Spleen (tissue), 11 donors: Measurements from ENCODE around the gene GNAI1. TPM values are rescaled to one million over a fixed set of nuclear protein-coding genes. Genes with fewer than 3 reads are reported as not detected.

Experiments used
- DNase-seq: peaks from one replicate; pipeline ENCODE4 v3.0.0-alpha.2; 2020
- H3K27ac ChIP-seq, 8 donors: fragments of 200-600 bp; sonication (generic) in 7 of 8; 1 replicate in 4 of 8; 2 replicates in 4 of 8; pipeline versions ENCODE4 v1.5.0 to v1.8.0; 2016 to 2021; ENCODE audit warnings: inconsistent platforms in 4 of 8, mild to moderate bottlenecking in 4 of 8, moderate library complexity in 1 of 8
- H3K27me3 ChIP-seq, 7 donors: fragments of 200-600 bp; sonication (generic) in 6 of 7; replicated peaks in 1 of 7; 1 replicate in 4 of 7; 2 replicates in 3 of 7; pipeline versions ENCODE4 v1.5.0 to v1.8.0; 2016 to 2021; ENCODE audit warnings: inconsistent platforms in 3 of 7, mild to moderate bottlenecking in 1 of 7
- H3K36me3 ChIP-seq, 6 donors: fragments of 200-600 bp; sonication (generic) in 5 of 6; 1 replicate in 4 of 6; 2 replicates in 2 of 6; pipeline versions ENCODE4 v1.5.0 to v1.8.0; 2016 to 2021; ENCODE audit warnings: inconsistent platforms in 2 of 6
- H3K4me1 ChIP-seq, 6 donors: fragments of 200-600 bp; sonication (generic) in 5 of 6; 1 replicate in 3 of 6; 2 replicates in 3 of 6; pipeline versions ENCODE4 v1.5.0 to v1.8.0; 2016 to 2021; ENCODE audit warnings: inconsistent platforms in 3 of 6
- H3K4me3 ChIP-seq, 8 donors: fragments of 200-600 bp; sonication (generic) in 7 of 8; 1 replicate in 4 of 8; 2 replicates in 4 of 8; pipeline versions ENCODE4 v1.5.0 to v1.8.0; 2016 to 2021; ENCODE audit warnings: inconsistent platforms in 4 of 8, mild to moderate bottlenecking in 4 of 8, moderate library complexity in 2 of 8
- H3K9me3 ChIP-seq, 8 donors: fragments of 200-600 bp; sonication (generic) in 7 of 8; 1 replicate in 4 of 8; 2 replicates in 4 of 8; pipeline versions ENCODE4 v1.5.0 to v1.8.0; 2016 to 2021; ENCODE audit warnings: inconsistent platforms in 4 of 8
- POLR2A ChIP-seq, 3 donors: fragments of 450-650 bp; IDR thresholded peaks; one replicate each; pipeline ENCODE4 v1.5.1; 2017; ENCODE audit warnings: antibody characterized with exemption in 3 of 3, mild to moderate bottlenecking in 1 of 3
- POLR2AphosphoS5 ChIP-seq, 3 donors: sonication (generic); formaldehyde crosslinking; IDR thresholded peaks; one replicate each; pipeline ENCODE4 v1.5.1; 2017; ENCODE audit warnings: antibody characterized with exemption in 3 of 3
- WGBS, 5 donors: extraction: QIAGEN DNeasy Blood & Tissue Kit in 3 of 5; methylation state at CpG; one replicate each; pipeline versions ENCODE4 v1.1.5 to v1.1.7; 2013 to 2018; 5-methylcytosine and 5-hydroxymethylcytosine counted together
- intact Hi-C: fragments of 100-400 bp; cut with DNase I; formaldehyde crosslinking; loops from one replicate; pipeline ENCODE4 v1.15.0; 2023; ENCODE audit warnings: low total_unique reads
- polyA plus RNA-seq, 3 donors: library from polyadenylated mRNA; stranded (reverse); fragments of 200-250 nt; gene quantifications; one replicate each; pipeline ENCODE4 v1.2.1, GENCODE V29; 2013
- total RNA-seq, 7 donors: library from RNA; depleted of rRNA in 3 of 7; stranded (reverse); fragments of >200 nt in 3 of 7; fragmentation: NEBNext Ultra II Directional in 4 of 7; extraction: Animal tissue kit (Norgen Biotek cat#: 25700) in 4 of 7; gene quantifications; one replicate each; pipeline versions ENCODE4 v1.1.0 to v1.2.1, GENCODE V29; 2016 to 2021
- TF ChIP-seq, protein P1 (sequence below), 11 experiments: fragments of 200-600 bp in 7 of 11; fragments of 450-650 bp in 4 of 11; sonication (generic) in 4 of 11; IDR thresholded peaks in 8 of 11; conservative IDR thresholded peaks in 3 of 11; 1 replicate in 7 of 11; 2 replicates in 4 of 11; pipeline versions ENCODE4 v1.4.0 to v1.8.0; 2016 to 2021; ENCODE audit warnings: antibody characterized with exemption in 11 of 11, inconsistent platforms in 4 of 11, mild to moderate bottlenecking in 1 of 11
- donor health status: healthy with polysubstance abuse.
- donor health status: DM: no; HTN: no; CAD: no; lungs with moderate emphysema.
- donor health status: DM: no; HTN: no; CAD: no.
- donor health status: Bipolar disorder and iron deficiency.
- donor health status: healthy.
- donor health status: DM: no; HTN: no; CAD: no.
- donor health status: DM: yes; HTN: yes; CAD: no.

Gene GNAI1
- total and polyA plus RNA-seq, 10 donors = 2.5 to 16.3 (median 12.2) TPM

DNA sequence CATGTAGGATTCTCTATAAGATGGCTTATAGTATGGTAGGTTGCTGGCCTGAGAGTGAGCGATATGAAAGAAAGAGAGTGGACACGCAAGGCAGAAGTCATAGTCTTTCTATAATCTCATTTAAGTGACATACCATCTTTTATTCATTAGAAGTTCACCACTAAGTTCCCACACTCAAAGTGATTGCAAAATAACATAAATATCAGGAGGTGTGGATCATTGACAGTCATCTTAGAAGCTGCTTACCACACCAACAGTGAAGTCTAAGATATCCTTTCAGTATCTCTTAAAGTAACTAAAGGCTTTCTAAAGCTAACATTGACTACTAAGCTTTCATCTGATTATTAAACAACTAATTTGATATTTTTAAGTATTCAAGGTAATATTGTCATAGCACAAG, 36.9 kb upstream of the GNAI1 start:
- no peak overlapping the region for H3K4me3 ChIP-seq

DNA sequence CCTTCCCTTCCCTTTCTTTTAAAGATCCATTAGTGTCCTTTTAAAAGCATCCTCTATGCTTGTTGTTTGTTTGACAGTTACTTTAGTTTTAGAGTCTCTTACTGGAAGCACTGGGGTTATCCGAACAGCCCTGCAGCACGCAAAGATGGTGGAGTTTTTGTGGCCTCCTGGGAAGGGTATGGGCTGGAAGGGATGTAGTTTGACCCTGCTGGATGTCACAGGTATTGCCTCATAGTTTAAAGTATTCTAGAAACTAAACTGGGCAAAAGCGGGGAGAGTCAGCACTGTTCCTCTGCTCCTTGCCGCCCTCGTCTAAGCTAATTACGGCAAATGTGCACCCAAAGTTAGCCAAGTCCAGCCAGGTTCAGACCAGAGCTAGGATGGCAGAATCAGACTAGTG, 35.8 kb upstream of the GNAI1 start:
- no peaks in the 10 kb centered on the region for H3K36me3 ChIP-seq
- intact Hi-C loops = no loop called here
- no peaks in the 10 kb centered on the region for H3K27me3 ChIP-seq
- TF ChIP-seq POLR2A (IDR thresholded peaks at IDR 0.05) = no peak
- TF ChIP-seq, protein P1, sequence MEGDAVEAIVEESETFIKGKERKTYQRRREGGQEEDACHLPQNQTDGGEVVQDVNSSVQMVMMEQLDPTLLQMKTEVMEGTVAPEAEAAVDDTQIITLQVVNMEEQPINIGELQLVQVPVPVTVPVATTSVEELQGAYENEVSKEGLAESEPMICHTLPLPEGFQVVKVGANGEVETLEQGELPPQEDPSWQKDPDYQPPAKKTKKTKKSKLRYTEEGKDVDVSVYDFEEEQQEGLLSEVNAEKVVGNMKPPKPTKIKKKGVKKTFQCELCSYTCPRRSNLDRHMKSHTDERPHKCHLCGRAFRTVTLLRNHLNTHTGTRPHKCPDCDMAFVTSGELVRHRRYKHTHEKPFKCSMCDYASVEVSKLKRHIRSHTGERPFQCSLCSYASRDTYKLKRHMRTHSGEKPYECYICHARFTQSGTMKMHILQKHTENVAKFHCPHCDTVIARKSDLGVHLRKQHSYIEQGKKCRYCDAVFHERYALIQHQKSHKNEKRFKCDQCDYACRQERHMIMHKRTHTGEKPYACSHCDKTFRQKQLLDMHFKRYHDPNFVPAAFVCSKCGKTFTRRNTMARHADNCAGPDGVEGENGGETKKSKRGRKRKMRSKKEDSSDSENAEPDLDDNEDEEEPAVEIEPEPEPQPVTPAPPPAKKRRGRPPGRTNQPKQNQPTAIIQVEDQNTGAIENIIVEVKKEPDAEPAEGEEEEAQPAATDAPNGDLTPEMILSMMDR (IDR thresholded peaks at IDR 0.05 in 8 of 11, conservative IDR thresholded peaks at IDR 0.05 in 3 of 11) = no peak
- no peak for TF ChIP-seq POLR2AphosphoS5 (IDR thresholded peaks at IDR 0.05)
- H3K27ac ChIP-seq = no peak overlapping the region
- H3K4me1 ChIP-seq = no peaks in the 10 kb centered on the region
- H3K4me3 ChIP-seq = no peak overlapping the region
- DNase-seq = no peak
- WGBS, 5 donors = 90 to 97% (median 94%) methylated on average over 6 of the region's 6 CpGs
- H3K9me3 ChIP-seq = no peaks in the 10 kb centered on the region

More for the DNA sequence above, 36.9 kb upstream of the GNAI1 start:
- no peak for DNase-seq
- intact Hi-C loops = no loop called here
- Histone ChIP-seq H3K4me1 (no peaks in the 10 kb centered on the region), H3K36me3 (no peaks in the 10 kb centered on the region), H3K9me3 (no peaks in the 10 kb centered on the region), H3K27me3 (no peaks in the 10 kb centered on the region), H3K27ac (no peak overlapping the region)
- no peak for TF ChIP-seq POLR2A (IDR thresholded peaks at IDR 0.05)
- TF ChIP-seq, protein P1 (IDR thresholded peaks at IDR 0.05 in 8 of 11, conservative IDR thresholded peaks at IDR 0.05 in 3 of 11) = no peak
- TF ChIP-seq POLR2AphosphoS5 (IDR thresholded peaks at IDR 0.05) = no peak
- WGBS, 5 donors = 85 to 96% (median 92%) methylated on average over 2 of the region's 2 CpGs

DNA sequence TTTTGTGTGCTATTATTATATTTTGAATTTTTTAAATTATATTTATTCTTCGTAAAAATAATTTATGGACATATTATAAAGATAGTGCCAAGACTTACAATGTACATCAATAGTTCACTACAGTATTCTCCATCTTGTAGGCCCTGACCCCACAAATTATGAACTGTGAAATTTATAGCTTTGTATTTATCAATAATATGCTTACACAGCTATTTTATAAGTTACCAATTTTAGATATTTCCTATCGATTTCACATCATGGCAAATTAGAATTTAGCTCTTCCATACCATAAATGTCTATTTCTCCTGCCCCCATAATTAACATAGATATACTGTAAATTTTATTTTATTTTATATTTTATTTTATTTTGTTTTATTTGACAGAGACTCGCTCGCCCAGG, 34.4 kb upstream of the GNAI1 start:
- Histone ChIP-seq H3K4me1 (no peaks in the 10 kb centered on the region), H3K27me3 (no peaks in the 10 kb centered on the region), H3K27ac (no peak overlapping the region), H3K9me3 (no peaks in the 10 kb centered on the region), H3K4me3 (no peak overlapping the region), H3K36me3 (no peaks in the 10 kb centered on the region)
- TF ChIP-seq, protein P1 (IDR thresholded peaks at IDR 0.05 in 8 of 11, conservative IDR thresholded peaks at IDR 0.05 in 3 of 11) = no peak
- no peak for TF ChIP-seq POLR2A (IDR thresholded peaks at IDR 0.05)
- TF ChIP-seq POLR2AphosphoS5 (IDR thresholded peaks at IDR 0.05) = no peak
- no peak for DNase-seq
- 90 to 96% (median 94%) methylated on average over 4 of the region's 4 CpGs for WGBS, 5 donors
- intact Hi-C loops = no loop called here

DNA sequence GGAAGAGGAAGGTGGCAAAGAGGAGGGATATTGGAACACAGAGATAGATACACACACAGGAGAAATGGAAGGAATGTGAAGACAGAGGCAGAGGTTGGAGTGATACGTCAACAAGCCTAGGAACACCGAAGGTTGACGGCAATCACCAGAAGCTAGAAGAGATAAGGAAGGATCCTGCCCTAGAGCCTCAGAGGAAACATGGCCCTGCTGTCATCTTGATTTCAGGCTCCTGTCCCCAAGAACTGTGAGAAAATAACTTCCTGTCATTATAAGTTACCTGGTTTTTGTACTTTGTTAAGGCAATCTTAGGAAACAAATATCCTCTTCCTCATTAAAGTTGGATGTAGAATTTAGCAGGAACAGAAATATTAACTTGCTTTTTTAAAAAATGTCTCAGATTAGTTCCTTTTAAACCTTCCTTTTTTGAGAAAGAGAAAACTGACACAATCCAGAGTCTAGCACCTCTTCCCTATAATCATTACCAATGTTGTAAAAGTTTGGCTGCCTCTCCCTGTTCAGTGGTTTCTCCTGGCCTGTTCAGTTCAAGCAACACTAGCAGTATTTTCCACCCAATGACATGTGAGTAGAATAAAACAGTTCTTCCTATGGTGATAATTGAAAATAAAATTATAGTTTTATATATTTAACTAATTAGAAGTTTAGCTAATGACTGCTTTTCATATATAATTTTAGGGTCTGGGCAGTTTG, 28.8 kb upstream of the GNAI1 start:
- Histone ChIP-seq H3K27ac (no peak overlapping the region), H3K4me1 (peaks cover 0 to 18% (median 10%) of the 10 kb centered on the region in 6 donors), H3K27me3 (no peaks in the 10 kb centered on the region), H3K9me3 (no peaks in the 10 kb centered on the region), H3K36me3 (no peaks in the 10 kb centered on the region), H3K4me3 (no peak overlapping the region)
- WGBS, 5 donors = 47 to 75% (median 58%) methylated on average over 3 of the region's 3 CpGs
- TF ChIP-seq POLR2A (IDR thresholded peaks at IDR 0.05) = no peak
- TF ChIP-seq, protein P1 (IDR thresholded peaks at IDR 0.05 in 8 of 11, conservative IDR thresholded peaks at IDR 0.05 in 3 of 11) = no peak
- intact Hi-C loops = no loop called here
- DNase-seq = no peak
